ENCODE results near the gene TRPM8. TPM values are rescaled to one million over a fixed set of nuclear protein-coding genes. Genes with fewer than 3 reads are reported as not detected.

The TRPM8 gene
- polyA plus RNA-seq, 2 of the 4 experiments (the other 2 are of a cell fraction): 0.25 to 0.97 TPM

- DNase-seq (ENCODE audit: low read depth in 1 of 2, low spot score in 1 of 2) (no peak), ATAC-seq (no peak), FAIRE-seq (no peak)
- ChIA-PET POLR2A (no interaction called here), CTCF (no interaction called here)
- H3K27ac ChIP-seq: no peak overlapping the region
- TF ChIP-seq HES2 (IDR thresholded peaks at IDR 0.05): no peak
- no peak for TF ChIP-seq EP300 (IDR thresholded peaks at IDR 0.05)
- no peak for TF ChIP-seq ZSCAN20 (CRISPR knock-in tag; IDR thresholded peaks at IDR 0.05)
- TF ChIP-seq SMC3 (IDR thresholded peaks at IDR 0.05): no peak
- no peak for TF ChIP-seq E2F6 (IDR thresholded peaks at IDR 0.05; ENCODE audit: borderline replicate concordance, low read depth)
- no peak for TF ChIP-seq MYC (IDR thresholded peaks at IDR 0.05; ENCODE audit: borderline replicate concordance, low read length)
- no peak for TF ChIP-seq FOXS1 (CRISPR knock-in tag; IDR thresholded peaks at IDR 0.05)
- no peak for TF ChIP-seq RNF2 (IDR thresholded peaks at IDR 0.05; ENCODE audit: borderline replicate concordance, low read depth)
- no peak for TF ChIP-seq ELK1 (IDR thresholded peaks at IDR 0.05; ENCODE audit: low read depth, low read length)
- no peak for TF ChIP-seq BHLHE40 (IDR thresholded peaks at IDR 0.05; ENCODE audit: low read depth, low read length)
- no peak for TF ChIP-seq NR3C1 (IDR thresholded peaks at IDR 0.05)
- no peak for TF ChIP-seq TP53 (CRISPR knock-in tag; IDR thresholded peaks at IDR 0.05)
- no peak for TF ChIP-seq KDM5A (IDR thresholded peaks at IDR 0.05)
- TF ChIP-seq HMGXB4 (CRISPR knock-in tag; IDR thresholded peaks at IDR 0.05; ENCODE audit: borderline replicate concordance): no peak
- TF ChIP-seq RAD21 (conservative IDR thresholded peaks at IDR 0.05 in 1 of 2, IDR thresholded peaks at IDR 0.05 in 1 of 2): no peak
- no peak for TF ChIP-seq ZFP36 (IDR thresholded peaks at IDR 0.05; ENCODE audit: borderline replicate concordance, partially characterized antibody)
- TF ChIP-seq BCL3 (IDR thresholded peaks at IDR 0.05): no peak
- no peak for TF ChIP-seq MAX (IDR thresholded peaks at IDR 0.05)
- no peaks in the 10 kb centered on the region for H3K9me3 ChIP-seq
- WGBS (ENCODE audit: missing lambda C conversion rate): 84% methylated on average over 6 of the region's 6 CpGs
- H3K4me1 ChIP-seq: no peaks in the 10 kb centered on the region
- no peak overlapping the region for H3K4me3 ChIP-seq
- H3K4me2 ChIP-seq: no peak overlapping the region
Measured at GRCh38 chr2:234061624-234062257, 144.6 kb downstream of the TRPM8 start.

- DNase-seq (ENCODE audit: low read depth in 1 of 2, low spot score in 1 of 2): no peak
- Histone ChIP-seq H3K4me1 (no peaks in the 10 kb centered on the region), H3K9me3 (peaks cover 9% of the 10 kb centered on the region; the same call in 2 of the 3 replicates), H3K4me3 (no peak overlapping the region), H3K27ac (no peak overlapping the region), H3K4me2 (no peak overlapping the region)
- WGBS (ENCODE audit: missing lambda C conversion rate): 66% methylated on average over 2 of the region's 2 CpGs
- TF ChIP-seq KDM1A (IDR thresholded peaks at IDR 0.05; ENCODE audit: low read depth): no peak
- no peak for TF ChIP-seq RARB (CRISPR knock-in tag; IDR thresholded peaks at IDR 0.05)
- no peak for TF ChIP-seq RNF2 (IDR thresholded peaks at IDR 0.05; ENCODE audit: borderline replicate concordance, low read depth)
- TF ChIP-seq MAFK (IDR thresholded peaks at IDR 0.05; ENCODE audit: partially characterized antibody): no peak
- no peak for TF ChIP-seq ZSCAN20 (CRISPR knock-in tag; IDR thresholded peaks at IDR 0.05)
- TF ChIP-seq MYC (IDR thresholded peaks at IDR 0.05; ENCODE audit: borderline replicate concordance, low read length): no peak
- CTCF ChIA-PET: no interaction called here
- FAIRE-seq: no peak
- ATAC-seq: no peak
- POLR2A ChIA-PET: no interaction called here
Measured at GRCh38 chr2:234066587-234066986, 149.4 kb downstream of the TRPM8 start.

Other genes starting within 250 kb of the TRPM8 start
- gene UGT1A9, start 245.5 kb upstream of the TRPM8 start, polyA plus RNA-seq (2011; rRNA removed): 10.6 and 11.0 TPM in 2 replicates
- gene UGT1A9, start 245.5 kb upstream of the TRPM8 start, polyA plus RNA-seq (2017; fragmentation: RNase III; extraction: RNeasy Plus Mini Kit Qiagen cat#74134 plus additional on column Dnase treatment): 10.3 to 13.1 TPM (median 11.8 TPM) in 3 replicates
- gene UGT1A7, start 235.5 kb upstream of the TRPM8 start, polyA plus RNA-seq (2011; rRNA removed): 8.9 and 10.0 TPM in 2 replicates
- gene UGT1A7, start 235.5 kb upstream of the TRPM8 start, polyA plus RNA-seq (2017; fragmentation: RNase III; extraction: RNeasy Plus Mini Kit Qiagen cat#74134 plus additional on column Dnase treatment): 6.9 to 9.8 TPM (median 9.3 TPM) in 3 replicates
- gene UGT1A6, start 224.5 kb upstream of the TRPM8 start, polyA plus RNA-seq (2011; rRNA removed): 3.5 and 5.5 TPM in 2 replicates
- gene UGT1A6, start 224.5 kb upstream of the TRPM8 start, polyA plus RNA-seq (2017; fragmentation: RNase III; extraction: RNeasy Plus Mini Kit Qiagen cat#74134 plus additional on column Dnase treatment): 2.0 to 2.9 TPM (median 2.5 TPM) in 3 replicates
- gene UGT1A5, start 204.5 kb upstream of the TRPM8 start, polyA plus RNA-seq (2011; rRNA removed): 0.05 TPM in 1 of 2 replicates, not detected in the other
- 0.12 TPM in 1 of 3 replicates, not detected in the others for gene UGT1A5, start 204.5 kb upstream of the TRPM8 start, polyA plus RNA-seq (2017; fragmentation: RNase III; extraction: RNeasy Plus Mini Kit Qiagen cat#74134 plus additional on column Dnase treatment)
- gene UGT1A4, start 198.6 kb upstream of the TRPM8 start, polyA plus RNA-seq (2011; rRNA removed): 0.09 and 0.13 TPM in 2 replicates
- 0.05 to 0.14 TPM (median 0.12 TPM) in 3 replicates for gene UGT1A4, start 198.6 kb upstream of the TRPM8 start, polyA plus RNA-seq (2017; fragmentation: RNase III; extraction: RNeasy Plus Mini Kit Qiagen cat#74134 plus additional on column Dnase treatment)
- gene UGT1A3, start 188.3 kb upstream of the TRPM8 start, polyA plus RNA-seq (2011; rRNA removed): 0.39 and 0.49 TPM in 2 replicates
- gene UGT1A3, start 188.3 kb upstream of the TRPM8 start, polyA plus RNA-seq (2017; fragmentation: RNase III; extraction: RNeasy Plus Mini Kit Qiagen cat#74134 plus additional on column Dnase treatment): 0.08 to 0.23 TPM (median 0.17 TPM) in 3 replicates
- gene UGT1A1, start 157.1 kb upstream of the TRPM8 start, polyA plus RNA-seq (2011; rRNA removed): 1.9 and 2.5 TPM in 2 replicates
- 1.4 to 2.0 TPM (median 1.9 TPM) in 3 replicates for gene UGT1A1, start 157.1 kb upstream of the TRPM8 start, polyA plus RNA-seq (2017; fragmentation: RNase III; extraction: RNeasy Plus Mini Kit Qiagen cat#74134 plus additional on column Dnase treatment)
- 0.63 and 0.71 TPM in 2 replicates for gene MROH2A, start 139.0 kb upstream of the TRPM8 start, polyA plus RNA-seq (2011; rRNA removed)
- gene MROH2A, start 139.0 kb upstream of the TRPM8 start, polyA plus RNA-seq (2017; fragmentation: RNase III; extraction: RNeasy Plus Mini Kit Qiagen cat#74134 plus additional on column Dnase treatment): 0.04 to 0.28 TPM (median 0.10 TPM) in 3 replicates
- gene HJURP, start 62.8 kb upstream of the TRPM8 start, polyA plus RNA-seq (2011; rRNA removed): 111 and 119 TPM in 2 replicates
- gene HJURP, start 62.8 kb upstream of the TRPM8 start, polyA plus RNA-seq (2017; fragmentation: RNase III; extraction: RNeasy Plus Mini Kit Qiagen cat#74134 plus additional on column Dnase treatment): 102 to 109 TPM (median 103 TPM) in 3 replicates
- gene SPP2, start 133.3 kb downstream of the TRPM8 start, polyA plus RNA-seq (2011; rRNA removed): not detected in 2 replicates
- not detected in 3 replicates for gene SPP2, start 133.3 kb downstream of the TRPM8 start, polyA plus RNA-seq (2017; fragmentation: RNase III; extraction: RNeasy Plus Mini Kit Qiagen cat#74134 plus additional on column Dnase treatment)